Measurements from ENCODE around the gene WDR7. TPM values are rescaled to one million over a fixed set of nuclear protein-coding genes. Genes with fewer than 3 reads are reported as not detected.

WDR7 gene
- total and polyA plus RNA-seq, 2 experiments from 2014 or later, result 7.0 to 14.8 TPM

GRCh38 chr18:56643381-56643780 is 7.8 kb upstream of the WDR7 start:
- Histone ChIP-seq H3K4me2 (no peak overlapping the region), H3K27me3 (ENCODE audit: insufficient read depth) (no peaks in the 10 kb centered on the region), H3K4me1 (ENCODE audit: insufficient read depth) (no peaks in the 10 kb centered on the region), H2AFZ (no peak overlapping the region), H4K20me1 (replicated peaks; ENCODE audit: insufficient read depth) (no peaks in the 10 kb centered on the region), H3K27ac (ENCODE audit: low read depth) (no peak overlapping the region), H3F3A (replicated peaks; ENCODE audit: low read depth) (no peaks in the 10 kb centered on the region), H3K79me2 (replicated peaks; ENCODE audit: insufficient read depth) (no peaks in the 10 kb centered on the region), H3K9me2 (ENCODE audit: insufficient read depth) (no peaks in the 10 kb centered on the region), H3K4me3 (no peak overlapping the region), H3K36me3 (ENCODE audit: insufficient read depth) (no peaks in the 10 kb centered on the region)
- Mint-ChIP-seq H3K4me1 (peaks cover 4% of the 10 kb centered on the region; the same call in 2 of the 3 replicates), H3K27ac (no peak overlapping the region), H3K4me3 (no peak overlapping the region), H3K27me3 (ENCODE audit: insufficient read depth, low read depth, poor library complexity) (no peaks in the 10 kb centered on the region), H3K36me3 (ENCODE audit: low read depth) (no peaks in the 10 kb centered on the region), H3K9me3 (no peaks in the 10 kb centered on the region)
- TF ChIP-seq ETS1 (IDR thresholded peaks at IDR 0.05), result no peak
- TF ChIP-seq ZNF114 (CRISPR knock-in tag; IDR thresholded peaks at IDR 0.05), result no peak
- no peak for TF ChIP-seq CTCF (conservative IDR thresholded peaks at IDR 0.05; ENCODE audit: low read depth in 2 of 2)
- TF ChIP-seq STAT1 (IDR thresholded peaks at IDR 0.05; ENCODE audit: unreplicated experiment), result no peak
- no peak for TF ChIP-seq EZH2 (IDR thresholded peaks at IDR 0.05; ENCODE audit: low read depth, unreplicated experiment)
- no peak for TF ChIP-seq ZNF462 (CRISPR knock-in tag; IDR thresholded peaks at IDR 0.05)
- TF ChIP-seq JUNB (IDR thresholded peaks at IDR 0.05; ENCODE audit: unreplicated experiment), result no peak
- no peak for TF ChIP-seq REST (IDR thresholded peaks at IDR 0.05; ENCODE audit: unreplicated experiment)
- no peak for TF ChIP-seq CREB1 (CRISPR knock-in tag; IDR thresholded peaks at IDR 0.05; ENCODE audit: low read depth)
- no peak for TF ChIP-seq NANOG (IDR thresholded peaks at IDR 0.05; ENCODE audit: borderline replicate concordance)
- TF ChIP-seq EZH2phosphoT487 (IDR thresholded peaks at IDR 0.05; ENCODE audit: unreplicated experiment), result no peak
- TF ChIP-seq ZNF331 (CRISPR knock-in tag; IDR thresholded peaks at IDR 0.05; ENCODE audit: low read depth), result no peak
- no peak for TF ChIP-seq POLR2AphosphoS5 (IDR thresholded peaks at IDR 0.05; ENCODE audit: low read depth)
- no peak for DNase-seq (ENCODE audit: low spot score)
- no peak for ATAC-seq
